AG04449 (cell line): Measurements from ENCODE around the gene OGFR.

Source experiments
- CTCF ChIA-PET: fragments of 350-600 bp; formaldehyde crosslinking; extraction: SDS; loops from one replicate; lab custom pipeline; 2021; ENCODE audit warnings: antibody characterized with exemption; lab: Yijun Ruan, JAX
- POLR2A ChIA-PET: fragments of 400-600, 350-600 bp; formaldehyde crosslinking; extraction: SDS; loops from one replicate; lab custom pipeline; 2020; ENCODE audit warnings: antibody characterized with exemption, inconsistent platforms; lab: Yijun Ruan, JAX
- DNase-seq: peaks from one replicate; pipeline ENCODE4 v3.0.0-alpha.2; 2010; ENCODE audit warnings: low read depth, low spot score
- H3K4me3 ChIP-seq: 2 replicates; pipeline ENCODE4 v1.5.1; 2011; ENCODE audit warnings: low read depth, mild to moderate bottlenecking, control low read depth, low read length
- TF ChIP-seq, protein P1 (sequence below): IDR thresholded peaks from one replicate; pipeline ENCODE4 v1.5.1; 2011; ENCODE audit warnings: mild to moderate bottlenecking, moderate library complexity, low read length, control low read depth, inconsistent platforms; ENCODE audit not compliant: insufficient read depth; ENCODE audit errors: missing control alignments

OGFR gene

DNA sequence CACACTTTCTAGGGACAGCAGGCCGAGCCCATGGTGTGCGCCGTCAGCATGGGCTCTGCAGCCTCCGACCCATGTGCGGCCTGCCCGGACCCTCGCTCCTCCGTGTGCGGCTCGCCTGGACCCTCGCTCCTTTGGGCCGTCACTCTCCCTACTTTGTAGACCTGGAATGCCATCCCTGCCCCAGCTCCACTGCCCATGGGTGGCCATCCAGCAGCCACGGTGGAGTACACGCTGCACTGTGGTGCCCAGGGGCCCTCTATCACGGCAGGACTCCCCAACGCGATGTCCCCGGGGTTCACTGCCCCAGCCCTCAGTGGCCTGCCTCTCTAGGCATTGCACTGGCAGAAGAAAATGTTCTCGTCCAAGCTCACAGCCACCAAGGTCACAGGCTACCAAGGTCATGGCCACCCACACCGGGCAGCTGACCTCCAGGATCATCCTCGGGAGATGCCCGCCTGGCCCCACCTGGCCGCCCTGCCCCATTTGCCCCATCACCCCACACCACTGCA, 32.5 kb upstream of the OGFR start:
- no peak overlapping the region for H3K4me3 ChIP-seq
- ChIA-PET CTCF (interaction anchor here (0.6 to 1.1 kb wide), 2 partner anchors 19 to 20 kb away, joined by 3 to 5 read pairs; no protein-coding TSS in a partner anchor), POLR2A (no interaction called here)
- DNase-seq = no peak
- TF ChIP-seq, protein P1, sequence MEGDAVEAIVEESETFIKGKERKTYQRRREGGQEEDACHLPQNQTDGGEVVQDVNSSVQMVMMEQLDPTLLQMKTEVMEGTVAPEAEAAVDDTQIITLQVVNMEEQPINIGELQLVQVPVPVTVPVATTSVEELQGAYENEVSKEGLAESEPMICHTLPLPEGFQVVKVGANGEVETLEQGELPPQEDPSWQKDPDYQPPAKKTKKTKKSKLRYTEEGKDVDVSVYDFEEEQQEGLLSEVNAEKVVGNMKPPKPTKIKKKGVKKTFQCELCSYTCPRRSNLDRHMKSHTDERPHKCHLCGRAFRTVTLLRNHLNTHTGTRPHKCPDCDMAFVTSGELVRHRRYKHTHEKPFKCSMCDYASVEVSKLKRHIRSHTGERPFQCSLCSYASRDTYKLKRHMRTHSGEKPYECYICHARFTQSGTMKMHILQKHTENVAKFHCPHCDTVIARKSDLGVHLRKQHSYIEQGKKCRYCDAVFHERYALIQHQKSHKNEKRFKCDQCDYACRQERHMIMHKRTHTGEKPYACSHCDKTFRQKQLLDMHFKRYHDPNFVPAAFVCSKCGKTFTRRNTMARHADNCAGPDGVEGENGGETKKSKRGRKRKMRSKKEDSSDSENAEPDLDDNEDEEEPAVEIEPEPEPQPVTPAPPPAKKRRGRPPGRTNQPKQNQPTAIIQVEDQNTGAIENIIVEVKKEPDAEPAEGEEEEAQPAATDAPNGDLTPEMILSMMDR = no peak

DNA sequence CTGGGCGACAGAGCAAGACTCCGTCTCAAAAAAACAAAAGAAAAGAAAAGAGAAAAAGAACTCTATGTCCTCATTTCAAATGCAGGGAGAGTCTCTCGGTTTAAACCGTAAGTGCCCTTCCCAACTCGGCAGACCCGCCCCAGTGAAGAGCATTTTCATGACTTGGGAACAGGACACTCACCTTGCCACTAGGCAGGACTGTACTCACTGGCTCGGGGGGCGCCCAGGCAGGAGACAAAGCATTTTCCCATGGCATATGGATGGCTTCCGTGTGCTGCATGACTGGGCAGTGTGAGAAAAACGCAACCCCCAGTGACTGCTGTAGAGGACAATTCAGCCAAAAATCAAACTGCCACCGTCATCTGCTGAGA, 32.0 kb upstream of the OGFR start:
- ChIA-PET POLR2A (no interaction called here), CTCF (interaction anchor here (0.7 to 1.1 kb wide), 2 partner anchors 10 to 20 kb away, joined by 3 to 5 read pairs; no protein-coding TSS in a partner anchor)
- TF ChIP-seq, protein P1 = no peak
- no peak overlapping the region for H3K4me3 ChIP-seq
- no peak for DNase-seq

DNA sequence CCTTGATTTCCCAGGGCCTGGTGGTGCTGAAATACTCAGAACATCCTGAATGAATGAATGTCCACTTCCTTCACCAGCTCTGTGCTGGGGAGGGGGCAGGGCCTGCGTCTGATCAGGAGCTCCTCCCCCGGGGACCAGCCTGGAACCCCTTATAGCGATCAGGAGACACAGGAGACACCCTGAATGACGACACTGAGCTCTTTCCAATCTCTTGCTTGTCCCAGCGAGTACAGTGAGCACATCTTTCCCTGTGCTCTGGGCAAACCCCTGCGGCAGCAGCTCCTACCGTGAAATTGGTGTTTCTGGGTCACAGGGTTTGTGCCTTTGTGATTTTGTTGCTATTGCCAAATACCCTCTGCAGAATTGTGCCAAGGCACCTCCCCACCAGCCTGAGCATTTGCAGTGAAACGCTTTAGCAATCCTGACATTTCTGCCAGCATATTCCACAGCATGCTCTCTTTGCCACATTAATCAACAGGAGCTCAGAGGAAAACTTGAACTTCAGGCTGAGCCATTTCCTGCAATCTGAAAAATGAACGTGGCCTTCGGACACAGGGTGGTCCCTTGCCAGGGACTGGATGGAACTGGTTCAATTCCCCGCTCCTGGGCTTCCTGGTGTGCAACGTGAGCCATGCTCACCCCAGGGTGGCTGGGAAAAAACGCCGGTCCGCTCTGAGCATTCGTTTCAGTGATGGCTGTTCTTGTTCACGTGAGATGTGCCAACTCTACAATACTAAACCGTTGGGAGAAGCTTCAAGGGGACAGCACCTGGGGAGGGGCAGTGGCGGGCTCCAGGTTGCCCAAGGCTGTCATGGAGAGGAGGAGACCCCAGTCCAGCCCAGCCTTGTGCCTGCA, 31.4 kb upstream of the OGFR start:
- H3K4me3 ChIP-seq = no peak overlapping the region
- no peak for DNase-seq
- CTCF ChIA-PET = interaction anchor here (0.7 to 1.1 kb wide), 2 partner anchors 9 to 19 kb away, joined by 3 to 5 read pairs; no protein-coding TSS in a partner anchor
- POLR2A ChIA-PET = no interaction called here
- TF ChIP-seq, protein P1 = no peak

DNA sequence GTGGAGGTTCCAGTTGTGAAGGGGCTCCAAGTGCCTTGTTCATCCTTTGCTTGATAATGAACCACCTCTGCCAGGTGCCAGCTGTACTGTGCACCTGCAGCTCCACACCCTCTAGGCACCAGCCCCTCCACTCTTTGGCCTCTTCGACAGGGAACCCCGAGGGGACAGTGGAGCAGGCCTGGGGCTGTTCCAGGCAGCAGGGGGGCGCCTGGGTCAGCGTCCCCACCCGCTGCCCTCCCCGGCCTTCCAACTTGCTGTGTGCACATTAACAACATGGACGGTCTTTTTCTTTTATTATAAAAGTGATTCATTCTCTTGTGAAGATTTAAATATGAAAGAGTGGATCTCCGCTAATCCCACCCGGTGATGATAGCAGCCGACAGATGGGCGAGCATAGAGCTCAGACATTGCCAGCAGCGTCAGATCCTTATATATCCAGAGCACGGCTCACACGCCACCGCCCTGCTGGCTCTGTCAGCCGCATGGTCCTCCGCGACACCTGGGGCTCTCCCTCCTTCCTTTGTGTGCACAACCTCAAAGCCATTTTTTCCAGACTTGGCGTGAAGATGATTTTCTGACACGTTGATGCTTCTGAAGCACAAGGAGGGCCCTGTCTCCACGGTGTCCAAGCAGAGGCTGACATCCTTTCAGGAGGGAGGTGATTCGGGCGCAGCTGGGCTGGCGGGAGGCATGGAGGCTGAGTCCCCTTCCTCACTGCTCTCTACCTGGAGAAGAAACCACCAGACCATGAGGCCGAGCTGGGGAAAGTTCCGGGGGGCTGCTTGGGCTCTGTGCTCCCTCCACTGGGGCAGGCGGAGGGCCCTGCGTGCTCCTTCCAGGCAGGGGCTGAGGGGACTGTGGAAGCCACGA, 30.6 kb upstream of the OGFR start:
- CTCF ChIA-PET = interaction anchor here (1.0 to 2.0 kb wide), 2 partner anchors 9 to 18 kb away, joined by 3 to 7 read pairs; no protein-coding TSS in a partner anchor
- no peak overlapping the region for H3K4me3 ChIP-seq
- POLR2A ChIA-PET = no interaction called here
- no peak for DNase-seq
- TF ChIP-seq, protein P1 = no peak

DNA sequence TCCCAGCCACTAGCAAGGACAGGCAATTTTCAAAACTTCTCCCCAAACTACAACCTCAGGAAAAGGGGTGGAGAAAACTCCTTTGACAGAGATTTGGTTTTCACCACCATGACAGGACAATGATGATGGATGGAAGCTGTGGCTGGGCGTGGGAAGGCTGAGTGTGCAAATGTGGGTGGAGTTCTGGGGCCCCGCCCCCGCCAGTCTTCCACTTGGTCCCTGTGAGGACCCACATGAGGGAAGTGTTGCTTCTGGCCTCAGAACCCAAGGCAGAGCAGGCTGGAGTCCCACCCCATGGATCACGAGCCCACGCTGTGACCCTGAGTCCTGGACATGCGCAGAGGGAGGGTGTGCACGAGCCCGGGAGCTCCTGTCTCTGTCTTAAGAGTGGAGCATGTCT, 29.9 kb upstream of the OGFR start:
- ChIA-PET CTCF (interaction anchor here (1.0 to 2.0 kb wide), 2 partner anchors 9 to 17 kb away, joined by 3 to 7 read pairs; no protein-coding TSS in a partner anchor), POLR2A (no interaction called here)
- H3K4me3 ChIP-seq = no peak overlapping the region
- TF ChIP-seq, protein P1 = no peak
- DNase-seq = no peak

DNA sequence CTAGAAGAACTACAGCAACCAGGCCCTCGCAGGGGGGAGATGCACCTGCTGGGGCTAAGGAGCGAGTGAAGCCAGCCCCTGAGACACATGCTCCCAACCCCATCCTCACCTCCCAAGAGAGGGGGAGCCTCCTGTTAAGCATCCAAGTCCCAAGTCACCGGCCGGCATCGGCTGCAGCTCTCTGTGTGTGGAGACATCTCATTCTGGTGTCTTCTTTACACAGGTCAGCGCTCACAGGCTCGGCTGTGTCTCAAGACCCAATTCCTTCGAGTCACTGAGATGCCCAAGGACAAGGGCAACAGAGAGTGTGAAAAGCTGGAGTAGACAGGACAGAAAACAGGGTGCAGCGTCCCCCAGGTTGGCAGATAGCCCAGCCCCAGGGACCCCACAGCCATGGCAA, 29.4 kb upstream of the OGFR start:
- CTCF ChIA-PET = interaction anchor here (1.0 to 2.0 kb wide), 2 partner anchors 10 to 17 kb away, joined by 3 to 7 read pairs; no protein-coding TSS in a partner anchor

More for the DNA sequence above, 29.4 kb upstream of the OGFR start:
- no peak for DNase-seq
- TF ChIP-seq, protein P1 = no peak
- no peak overlapping the region for H3K4me3 ChIP-seq
- POLR2A ChIA-PET = no interaction called here
